Peyer's patch (tissue), 4 donors: Measurements from ENCODE around the gene RAX2.

Experiments
- POLR2A ChIP-seq, 2 donors: fragments of 450-650 bp; IDR thresholded peaks; one replicate each; pipeline ENCODE4 v1.5.1; 2017; ENCODE audit warnings: antibody characterized with exemption in 2 of 2, mild to moderate bottlenecking in 2 of 2, moderate library complexity in 2 of 2
- TF ChIP-seq, protein P1 (sequence below), 6 experiments: fragments of 450-650 bp in 4 of 6; fragments of 200-600 bp in 2 of 6; sonication (generic) in 1 of 6; IDR thresholded peaks; one replicate each; pipeline ENCODE4 v1.5.1; 2017 to 2019; ENCODE audit warnings: antibody characterized with exemption in 6 of 6, mild to moderate bottlenecking in 3 of 6, moderate library complexity in 1 of 6

GRCh38 chr19:3771906-3772455, at the start of gene RAX2:
- TF ChIP-seq, protein P1, sequence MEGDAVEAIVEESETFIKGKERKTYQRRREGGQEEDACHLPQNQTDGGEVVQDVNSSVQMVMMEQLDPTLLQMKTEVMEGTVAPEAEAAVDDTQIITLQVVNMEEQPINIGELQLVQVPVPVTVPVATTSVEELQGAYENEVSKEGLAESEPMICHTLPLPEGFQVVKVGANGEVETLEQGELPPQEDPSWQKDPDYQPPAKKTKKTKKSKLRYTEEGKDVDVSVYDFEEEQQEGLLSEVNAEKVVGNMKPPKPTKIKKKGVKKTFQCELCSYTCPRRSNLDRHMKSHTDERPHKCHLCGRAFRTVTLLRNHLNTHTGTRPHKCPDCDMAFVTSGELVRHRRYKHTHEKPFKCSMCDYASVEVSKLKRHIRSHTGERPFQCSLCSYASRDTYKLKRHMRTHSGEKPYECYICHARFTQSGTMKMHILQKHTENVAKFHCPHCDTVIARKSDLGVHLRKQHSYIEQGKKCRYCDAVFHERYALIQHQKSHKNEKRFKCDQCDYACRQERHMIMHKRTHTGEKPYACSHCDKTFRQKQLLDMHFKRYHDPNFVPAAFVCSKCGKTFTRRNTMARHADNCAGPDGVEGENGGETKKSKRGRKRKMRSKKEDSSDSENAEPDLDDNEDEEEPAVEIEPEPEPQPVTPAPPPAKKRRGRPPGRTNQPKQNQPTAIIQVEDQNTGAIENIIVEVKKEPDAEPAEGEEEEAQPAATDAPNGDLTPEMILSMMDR (IDR thresholded peaks at IDR 0.05), result no peak
- TF ChIP-seq POLR2A (IDR thresholded peaks at IDR 0.05), result no peak
